Ishikawa (cell line): ENCODE results near the gene EHD4.

Source experiments
- CEBPB ChIP-seq: IDR thresholded peaks from 2 replicates; pipeline ENCODE4 v1.6.1; 2012
- CREB1 ChIP-seq: IDR thresholded peaks from 2 replicates; pipeline ENCODE4 v1.6.1; 2012; ENCODE audit warnings: low read depth
- EGR1 ChIP-seq: IDR thresholded peaks from 2 replicates; pipeline ENCODE4 v1.6.1; 2012
- EP300 ChIP-seq: IDR thresholded peaks from 2 replicates; pipeline ENCODE4 v1.6.1; 2012; ENCODE audit warnings: borderline replicate concordance
- FOXM1 ChIP-seq: IDR thresholded peaks from 2 replicates; pipeline ENCODE4 v1.6.1; 2012; ENCODE audit warnings: low read depth, borderline replicate concordance
- MAX ChIP-seq: IDR thresholded peaks from 2 replicates; pipeline ENCODE4 v1.6.1; 2012
- NFIC ChIP-seq: IDR thresholded peaks from 2 replicates; pipeline ENCODE4 v1.6.1; 2012
- RAD21 ChIP-seq: IDR thresholded peaks from 2 replicates; pipeline ENCODE4 v1.6.1; 2012; ENCODE audit warnings: low read depth
- REST ChIP-seq: IDR thresholded peaks from 2 replicates; pipeline ENCODE4 v1.6.1; 2012; ENCODE audit warnings: low read depth, mild to moderate bottlenecking
- TAF1 ChIP-seq: IDR thresholded peaks from 2 replicates; pipeline ENCODE4 v1.6.1; 2012; ENCODE audit warnings: low read depth, mild to moderate bottlenecking
- TCF12 ChIP-seq: IDR thresholded peaks from 2 replicates; pipeline ENCODE4 v1.6.1; 2012; ENCODE audit warnings: low read depth
- TEAD4 ChIP-seq: IDR thresholded peaks from 2 replicates; pipeline ENCODE4 v1.6.1; 2012
- USF1 ChIP-seq: IDR thresholded peaks from 2 replicates; pipeline ENCODE4 v1.6.1; 2012
- YY1 ChIP-seq: IDR thresholded peaks from 2 replicates; pipeline ENCODE4 v1.6.1; 2012; ENCODE audit warnings: low read depth
- ZBTB7A ChIP-seq: IDR thresholded peaks from 2 replicates; pipeline ENCODE4 v1.6.1; 2012; ENCODE audit warnings: low read depth

Gene EHD4

GRCh38 chr15:41996376-41996775 is 24.0 kb upstream of the EHD4 start:
- TF ChIP-seq NFIC (no peak), ZBTB7A (no peak), REST (no peak), USF1 (no peak), EP300 (no peak)

- no peak for TF ChIP-seq MAX
- no peak for TF ChIP-seq RAD21
- TF ChIP-seq EGR1 = no peak
- no peak for TF ChIP-seq YY1
- no peak for TF ChIP-seq USF1
- no peak for TF ChIP-seq TEAD4
- no peak for TF ChIP-seq REST
- no peak for TF ChIP-seq NFIC
Observed at GRCh38 chr15:41995476-41995855, 23.1 kb upstream of the EHD4 start.

- TF ChIP-seq EP300 (no peak), MAX (no peak), REST (no peak), TCF12 (no peak), EGR1 (no peak), YY1 (no peak), TEAD4 (no peak), NFIC (no peak)
Observed at GRCh38 chr15:41994772-41995475, 22.6 kb upstream of the EHD4 start.

GRCh38 chr15:41994171-41994650 is 21.9 kb upstream of the EHD4 start:
- TF ChIP-seq EGR1 (no peak), ZBTB7A (no peak), CREB1 (no peak), NFIC (no peak), EP300 (no peak), FOXM1 (no peak), TAF1 (no peak), MAX (no peak), TEAD4 (no peak), CEBPB (no peak), TCF12 (no peak), USF1 (no peak), YY1 (no peak), REST (no peak), RAD21 (no peak)
